HG03108 (cell line): ENCODE results near the gene HSBP1L1.

Source experiments
- ATAC-seq: cut with Tn5 transposase; IDR thresholded peaks from one replicate; pipeline ENCODE4 v1.9.1; 2021; ENCODE audit warnings: moderate library complexity; ENCODE audit not compliant: unreplicated experiment

HSBP1L1 gene

DNA sequence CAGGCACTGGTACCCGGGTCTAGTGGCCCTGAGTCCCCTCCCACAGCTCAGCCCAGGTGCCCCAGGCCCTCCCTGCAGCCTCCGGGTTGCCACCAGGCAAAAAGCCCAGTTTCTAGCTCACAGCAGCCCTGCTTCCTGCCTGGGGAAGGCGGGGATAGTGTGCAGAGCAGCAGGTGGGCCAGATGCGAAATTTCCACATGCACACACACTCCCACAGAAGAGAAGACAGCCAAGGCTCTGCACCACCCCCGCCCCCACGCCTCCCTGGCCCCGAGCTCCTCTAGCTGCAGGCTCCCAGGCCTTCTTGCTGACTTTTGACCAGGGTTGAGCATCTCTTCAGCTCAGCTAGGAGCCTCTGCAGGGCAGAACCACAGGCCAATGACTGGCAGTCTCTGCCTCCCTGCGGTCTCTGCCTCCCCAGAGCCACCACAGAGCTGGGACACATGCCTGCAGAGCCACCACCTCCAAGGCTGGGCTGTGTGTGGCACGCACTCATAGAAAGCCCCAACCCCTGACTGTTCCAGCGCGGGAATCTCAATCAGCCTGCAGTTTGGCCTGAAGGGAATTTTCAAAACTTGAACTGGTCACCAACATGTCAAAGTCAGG is 20.2 kb upstream of the HSBP1L1 start:
- no peak for ATAC-seq

DNA sequence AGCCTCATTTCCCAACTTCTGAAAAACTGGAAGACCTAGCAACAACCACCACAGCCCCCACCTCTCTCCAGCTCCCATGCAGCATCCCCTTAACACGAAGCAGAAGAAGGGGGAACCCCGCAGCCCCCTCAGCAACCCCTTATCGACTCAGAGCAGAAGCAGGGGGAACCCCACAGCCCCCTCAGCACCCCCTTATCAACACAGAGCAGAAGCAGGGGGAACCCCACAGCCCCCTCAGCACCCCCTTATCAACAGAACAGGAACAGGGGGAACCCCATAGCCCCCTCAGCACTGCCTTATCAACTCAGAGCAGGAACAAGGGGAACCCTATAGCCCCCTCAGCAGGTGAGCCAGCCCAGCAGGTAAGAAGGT is 19.7 kb upstream of the HSBP1L1 start:
- ATAC-seq: no peak

DNA sequence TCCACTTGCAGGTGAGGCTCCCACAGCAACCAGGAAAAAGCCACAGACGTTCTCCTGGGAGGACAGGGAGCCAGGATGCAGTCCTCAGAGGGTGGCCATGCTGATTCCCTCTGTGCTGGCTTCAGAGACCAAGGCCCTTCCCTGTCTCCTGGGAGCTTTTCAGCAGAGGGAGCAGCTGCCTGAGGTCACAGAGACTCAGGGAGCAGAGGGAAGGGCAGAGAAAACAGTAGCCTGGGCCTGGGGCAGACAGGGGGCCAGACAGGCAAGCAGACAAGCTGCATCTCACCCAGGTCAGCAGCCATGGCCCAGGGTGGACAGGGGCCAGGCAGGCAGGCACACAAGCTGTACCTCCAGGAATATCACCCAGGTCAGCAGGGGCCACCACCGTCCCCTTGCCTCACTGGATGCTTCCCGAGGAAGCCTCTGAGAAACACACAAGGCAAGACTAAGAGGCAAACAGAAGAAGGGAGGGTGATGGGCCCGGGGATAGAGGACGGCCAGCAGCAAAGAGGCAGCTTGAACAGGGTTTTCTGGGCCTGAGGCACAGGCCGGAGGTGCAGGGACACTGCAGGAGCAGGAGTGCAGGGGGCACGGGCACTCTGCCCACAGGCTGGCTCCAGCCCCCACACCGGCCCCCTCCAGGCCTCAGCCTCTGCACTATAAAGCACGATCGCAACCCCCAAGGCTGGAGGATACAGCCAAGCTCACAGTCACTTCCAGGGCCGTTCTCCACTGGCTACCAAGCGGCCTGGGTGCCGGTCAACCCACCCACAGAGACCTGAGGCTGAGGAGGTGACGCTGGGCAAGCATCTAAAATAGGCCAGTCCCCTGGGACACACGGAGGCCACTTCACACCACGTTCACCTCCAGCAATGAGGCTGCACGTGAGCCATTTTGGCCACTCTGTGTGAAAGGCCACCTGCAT is 19.1 kb upstream of the HSBP1L1 start:
- no peak for ATAC-seq

DNA sequence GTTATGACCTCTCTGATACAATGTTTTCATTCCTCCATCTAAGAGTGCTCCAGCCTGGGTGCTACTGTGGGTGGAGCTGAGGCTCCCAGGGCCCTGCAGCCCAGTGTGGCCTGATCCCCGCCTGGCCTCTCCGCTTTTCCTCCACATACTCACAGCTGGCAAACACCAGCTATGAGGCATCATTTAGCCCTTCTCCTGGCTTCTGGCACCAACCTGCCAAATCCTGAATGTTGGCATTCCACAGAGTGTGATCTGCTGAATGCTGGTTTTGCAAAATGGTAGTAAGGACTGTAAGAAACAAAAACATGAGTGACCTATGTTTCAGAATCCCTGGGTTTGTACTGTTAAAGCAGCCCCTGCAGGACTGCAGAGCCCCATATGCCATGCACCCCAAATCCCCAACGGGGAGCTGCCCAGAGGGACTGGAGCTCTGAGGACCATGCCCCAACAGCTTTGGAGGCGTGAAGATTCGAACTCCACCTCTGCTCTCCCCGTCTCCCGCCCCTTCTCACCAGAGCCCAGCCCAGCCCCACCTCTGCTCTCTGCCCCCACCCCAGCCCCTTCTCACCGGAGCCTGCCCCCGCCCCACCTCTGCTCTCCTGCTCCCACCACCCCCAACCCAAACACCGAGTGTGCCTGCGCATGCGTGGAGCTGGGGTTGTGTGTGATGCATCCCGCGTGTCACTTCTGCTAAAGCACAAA is 17.2 kb upstream of the HSBP1L1 start:
- ATAC-seq: no peak

DNA sequence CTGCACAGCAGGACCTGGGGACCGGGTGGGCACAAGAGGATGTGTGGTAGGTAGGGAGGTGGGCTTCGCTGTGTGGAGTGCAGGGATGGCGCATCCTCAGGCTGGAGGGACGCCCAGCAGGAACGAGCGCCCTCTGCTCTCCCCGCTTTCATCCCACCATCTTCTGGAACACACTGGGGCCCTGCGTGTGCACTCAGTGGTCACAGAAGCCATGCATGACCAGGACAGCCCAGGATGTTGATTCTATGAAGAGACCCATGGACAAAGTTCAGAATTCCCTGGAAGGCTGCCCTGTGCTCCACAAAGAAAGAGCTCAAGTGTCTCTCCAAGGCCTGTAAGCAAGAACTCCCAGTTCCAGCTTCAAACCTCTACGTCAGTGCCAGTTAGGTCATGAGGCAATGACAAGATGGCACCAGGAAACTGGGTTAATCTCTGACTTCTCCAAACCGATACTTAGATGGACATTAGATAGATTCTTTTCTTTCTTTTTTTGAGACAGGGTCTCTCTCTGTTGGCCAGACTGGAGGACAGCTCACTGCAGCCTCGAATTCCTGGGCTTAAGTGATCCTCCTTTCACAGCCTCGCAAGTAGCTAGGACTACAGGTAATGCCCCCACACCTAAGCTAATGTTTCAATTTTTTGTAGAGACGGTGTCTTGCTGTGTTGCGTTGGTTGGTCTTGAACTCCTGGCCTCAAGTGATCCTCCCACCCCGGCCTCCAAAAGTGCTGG is 16.4 kb upstream of the HSBP1L1 start:
- no peak for ATAC-seq

DNA sequence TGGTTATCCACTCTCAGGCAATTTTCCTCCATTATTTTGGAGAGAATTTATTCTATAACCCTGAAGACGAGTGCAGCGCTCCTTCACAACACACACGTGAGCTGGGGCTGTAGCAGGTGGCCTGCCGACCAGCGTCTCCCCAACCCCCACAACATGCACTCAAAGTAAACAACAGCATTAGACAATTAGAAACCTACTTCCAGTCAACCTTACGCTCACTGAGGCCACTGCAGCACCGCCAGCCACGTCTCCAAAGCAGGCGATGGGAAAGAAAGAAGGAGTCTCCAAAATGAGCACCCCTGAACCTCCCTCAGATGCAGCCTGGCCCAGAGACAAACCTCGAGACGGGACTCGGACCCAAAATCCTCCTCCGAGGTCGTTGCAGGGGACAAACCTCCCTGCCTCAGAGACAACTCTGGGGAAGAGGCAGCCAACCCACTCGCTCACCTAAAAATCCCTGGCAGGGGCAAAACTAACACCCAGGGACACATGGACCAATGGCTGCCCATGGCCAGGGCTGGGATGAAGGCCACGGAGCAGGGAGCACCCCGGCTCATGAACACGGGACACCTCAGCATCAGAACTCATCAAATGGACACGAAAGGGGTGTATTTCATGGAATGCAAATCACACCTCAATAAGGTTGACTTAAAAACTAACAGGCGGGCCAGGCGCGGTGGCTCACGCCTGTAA is 15.6 kb upstream of the HSBP1L1 start:
- no peak for ATAC-seq

DNA sequence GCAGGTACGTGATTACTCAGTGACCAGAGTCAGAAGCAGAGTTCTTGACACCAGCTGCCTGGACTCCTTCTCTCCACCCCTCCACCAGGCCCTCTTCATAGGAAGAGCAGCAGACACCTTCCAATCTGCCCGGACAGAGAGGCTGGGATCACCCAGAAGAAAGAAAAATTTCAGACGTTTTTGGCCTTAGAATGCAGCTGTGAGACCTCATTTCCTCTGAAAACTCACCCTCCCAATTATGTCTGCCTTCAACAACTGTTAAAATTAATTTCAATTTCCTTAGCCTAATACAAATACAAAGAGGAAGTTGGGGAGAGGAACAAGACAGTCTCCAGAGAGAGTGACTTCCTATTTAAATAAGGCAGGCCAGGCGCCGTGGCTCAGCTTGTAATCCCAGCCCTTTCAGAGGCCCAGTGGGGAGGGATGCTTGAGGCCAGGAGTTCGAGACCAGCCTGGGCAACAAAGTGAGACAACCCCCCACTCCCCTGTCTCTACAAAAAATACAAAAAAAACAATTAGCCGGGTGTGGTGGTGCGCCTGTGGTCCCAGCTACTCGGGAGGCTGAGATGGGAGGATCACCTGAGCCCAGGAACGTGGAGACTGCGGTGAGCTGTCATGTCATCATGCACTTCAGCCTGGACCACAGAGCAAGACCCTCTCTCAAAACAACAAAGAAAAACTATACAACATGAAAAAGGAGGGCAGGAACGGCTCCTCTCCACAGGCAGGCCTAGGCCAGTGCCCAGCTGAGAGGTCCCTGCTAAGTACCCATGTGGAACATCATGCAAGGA is 14.6 kb upstream of the HSBP1L1 start:
- ATAC-seq: no peak

DNA sequence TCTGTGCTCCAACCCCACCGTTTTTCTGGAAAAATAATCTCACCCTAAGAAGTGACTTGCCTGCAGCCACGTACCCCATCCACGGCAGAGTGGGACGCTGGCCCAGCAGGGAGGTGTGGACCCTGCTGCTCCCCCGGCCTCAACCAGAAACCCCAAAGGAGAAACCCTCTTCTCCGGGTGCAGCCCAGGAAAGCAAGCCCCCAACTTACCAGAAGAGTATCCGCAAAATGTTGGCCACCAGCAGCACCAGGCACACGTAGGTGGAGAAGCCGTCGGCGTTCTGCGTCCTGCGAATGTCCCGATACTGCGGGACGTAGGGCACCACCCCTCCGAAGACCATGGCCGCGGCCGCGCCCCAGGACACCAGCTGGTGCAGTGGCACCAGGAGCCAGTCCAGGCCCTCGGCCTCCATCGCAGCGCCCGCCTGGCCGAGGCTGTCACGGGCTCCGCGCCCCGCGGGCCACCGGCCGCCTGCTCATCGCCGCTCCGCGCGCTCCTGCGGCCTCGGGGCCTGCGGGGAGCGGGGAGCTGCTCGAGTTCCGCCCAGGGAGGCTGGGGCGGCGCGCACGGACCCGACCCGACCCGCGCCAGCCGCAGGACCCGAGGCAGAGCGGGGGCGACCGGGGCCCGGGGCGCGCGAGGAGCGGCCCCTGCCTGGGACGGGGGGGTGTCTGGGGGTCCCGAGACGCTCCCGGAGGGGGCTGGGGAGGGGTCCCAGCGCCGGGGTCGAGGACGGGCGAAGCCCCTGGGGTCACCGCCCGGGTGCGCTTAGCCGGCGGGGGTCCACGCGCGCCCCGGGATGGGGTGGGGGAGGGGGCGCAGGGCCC is 13.7 kb upstream of the HSBP1L1 start:
- peak; percentile 24 for ATAC-seq

DNA sequence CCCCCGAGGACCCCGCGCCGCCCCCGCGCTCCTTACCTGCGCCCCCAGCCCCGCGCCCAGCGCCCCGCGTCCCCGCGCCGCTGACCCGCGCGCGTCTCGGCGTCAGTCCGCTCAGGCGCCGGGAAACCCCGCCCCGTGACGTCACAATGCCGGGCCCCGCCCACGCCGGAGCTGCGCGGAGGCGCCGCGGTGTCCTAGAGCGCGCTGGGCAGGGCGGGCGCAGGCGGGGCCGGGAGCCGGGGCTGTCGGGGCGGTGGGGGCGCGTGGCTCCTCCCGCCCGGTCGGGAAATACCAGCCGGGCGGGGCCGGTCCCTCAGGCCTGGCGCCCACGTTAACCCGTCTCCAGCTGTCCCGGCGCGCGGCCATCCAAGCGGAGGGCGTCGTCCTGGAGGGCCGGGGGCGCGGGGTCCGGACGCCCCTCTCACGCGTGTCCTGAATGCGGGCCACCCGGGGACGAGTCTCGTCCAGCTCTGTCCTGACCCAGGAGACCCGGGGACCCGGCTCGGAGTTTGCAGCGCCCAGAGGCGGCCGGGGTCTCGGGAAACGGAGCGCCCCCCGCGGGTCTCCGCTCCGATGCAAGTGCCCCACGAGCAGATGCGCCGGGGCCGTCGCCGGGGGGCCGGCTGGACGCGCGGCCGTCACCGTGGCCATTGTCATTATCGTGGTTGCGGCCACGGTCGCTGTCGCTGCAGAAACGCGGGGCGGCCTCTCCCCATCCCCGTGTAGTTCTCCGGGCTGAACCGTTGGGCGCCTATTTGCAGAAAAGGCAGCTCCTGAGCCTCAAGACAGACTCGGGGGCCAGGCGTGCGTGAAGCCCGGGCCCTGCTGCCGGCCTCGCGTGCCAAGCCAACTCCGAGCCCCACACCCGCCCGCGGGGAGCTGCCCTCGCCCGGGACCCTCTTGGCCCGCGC is 12.6 kb upstream of the HSBP1L1 start, which contains the start of gene SLC66A2:
Gene SLC66A2 (minus strand): TSS at position 109 of the 911 bp plus-strand sequence. CDS start 727 bp downstream, outside the sequence.
- peak; percentile 82 for ATAC-seq

DNA sequence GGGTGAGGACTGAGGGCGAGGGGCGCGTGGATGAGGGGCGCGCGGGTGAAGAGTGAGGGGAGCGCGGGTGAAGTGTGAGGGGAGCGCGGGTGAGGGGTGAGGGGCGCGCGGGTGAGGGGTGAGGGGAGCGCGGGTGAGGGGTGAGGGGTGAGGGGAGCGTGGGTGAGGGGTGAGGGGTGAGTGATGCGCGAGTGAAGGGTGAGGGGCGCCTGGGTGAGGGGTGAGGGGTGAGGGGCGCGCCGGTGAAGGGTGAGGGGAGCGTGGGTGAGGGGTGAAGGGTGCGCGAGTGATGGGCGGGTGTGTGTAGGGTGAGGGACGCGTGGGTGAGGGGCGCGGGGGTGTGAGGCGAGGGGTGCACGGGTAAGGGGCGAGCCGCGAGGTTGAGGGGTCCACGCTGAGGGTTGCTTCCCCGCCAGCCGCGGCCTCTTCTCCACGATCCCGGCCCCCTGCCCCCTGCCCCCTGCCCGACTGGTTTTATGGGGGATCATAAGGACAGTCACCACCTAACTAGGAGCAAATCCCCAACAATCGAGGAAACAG is 11.9 kb upstream of the HSBP1L1 start:
- no peak for ATAC-seq

DNA sequence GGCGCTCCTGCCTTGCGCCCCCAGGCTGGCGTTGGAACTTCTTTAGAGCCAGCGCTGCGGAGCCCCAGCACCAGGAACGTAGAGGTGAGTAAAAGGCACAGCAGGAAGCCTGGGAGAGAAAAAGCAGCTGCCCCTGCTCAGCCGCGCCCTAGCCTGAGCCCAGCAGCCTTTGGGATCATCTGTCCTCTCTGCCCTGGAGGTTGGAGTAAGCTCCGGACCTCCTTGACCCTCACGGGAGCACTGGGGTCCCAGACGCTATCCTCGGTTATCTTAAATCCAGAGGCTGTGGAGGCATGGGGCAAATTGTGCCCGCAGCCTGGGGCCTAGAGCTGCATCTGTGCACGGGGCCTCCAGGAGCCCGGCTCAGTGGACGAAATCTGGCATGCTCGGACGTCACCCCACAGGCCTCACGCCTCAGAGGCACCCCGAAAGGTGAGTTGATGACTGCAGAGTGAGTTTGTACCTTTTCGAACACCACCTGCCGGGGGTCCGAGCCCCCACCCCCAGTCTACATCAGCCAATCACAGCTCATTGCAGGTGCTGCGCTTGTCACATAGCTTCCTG is 11.4 kb upstream of the HSBP1L1 start:
- ATAC-seq: no peak

DNA sequence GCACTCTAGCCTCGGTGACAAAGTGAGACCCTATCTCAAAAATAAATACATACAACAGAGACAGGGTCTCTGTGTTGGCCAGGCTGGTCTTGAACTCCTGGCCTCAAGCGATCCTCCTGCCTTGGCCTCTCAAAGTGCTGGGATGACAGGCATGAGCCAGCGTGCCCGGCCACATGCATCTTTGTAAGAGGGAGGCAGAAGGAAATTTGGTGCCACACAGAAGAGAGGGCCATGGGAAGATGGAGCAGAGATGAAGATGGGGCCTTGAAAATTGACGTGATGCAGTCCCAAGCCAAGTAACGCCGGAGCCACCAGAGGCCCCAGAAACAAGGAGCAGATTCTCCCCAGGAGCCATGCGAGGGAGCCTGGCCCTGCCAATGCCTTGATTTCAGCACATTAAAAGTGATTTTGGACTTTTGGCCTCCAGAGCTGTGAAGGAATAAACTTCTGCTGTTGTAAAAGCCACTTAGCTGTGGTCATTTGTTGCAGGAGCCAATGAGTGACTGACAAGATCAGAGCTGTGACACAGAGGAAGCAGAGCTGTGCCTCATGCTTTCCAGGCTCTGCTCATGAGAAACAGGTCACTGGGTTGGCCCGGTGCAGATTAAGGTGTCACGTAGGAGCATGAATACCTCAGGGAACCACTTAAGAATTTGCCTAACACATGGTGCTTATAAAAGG is 10.3 kb upstream of the HSBP1L1 start:
- no peak for ATAC-seq

DNA sequence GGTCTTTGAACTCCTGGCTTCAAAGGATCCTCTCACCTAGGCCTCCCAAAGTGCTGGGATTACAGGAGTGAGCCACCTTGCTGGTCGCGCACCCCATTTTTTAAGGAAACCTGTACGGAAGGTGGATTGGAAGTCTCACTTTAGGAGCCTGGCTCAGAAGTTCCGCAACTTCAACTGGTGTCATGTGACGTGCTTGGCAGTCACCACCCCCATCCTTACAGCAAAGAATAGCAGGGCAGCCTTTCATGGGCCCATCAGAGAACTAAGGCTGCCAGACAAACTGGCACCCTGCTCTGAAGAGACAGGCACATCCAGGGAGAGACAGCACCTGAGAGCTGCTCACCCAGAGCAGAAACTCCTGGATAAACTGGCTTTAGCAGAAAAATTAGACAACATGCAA is 9.7 kb upstream of the HSBP1L1 start:
- ATAC-seq: no peak

DNA sequence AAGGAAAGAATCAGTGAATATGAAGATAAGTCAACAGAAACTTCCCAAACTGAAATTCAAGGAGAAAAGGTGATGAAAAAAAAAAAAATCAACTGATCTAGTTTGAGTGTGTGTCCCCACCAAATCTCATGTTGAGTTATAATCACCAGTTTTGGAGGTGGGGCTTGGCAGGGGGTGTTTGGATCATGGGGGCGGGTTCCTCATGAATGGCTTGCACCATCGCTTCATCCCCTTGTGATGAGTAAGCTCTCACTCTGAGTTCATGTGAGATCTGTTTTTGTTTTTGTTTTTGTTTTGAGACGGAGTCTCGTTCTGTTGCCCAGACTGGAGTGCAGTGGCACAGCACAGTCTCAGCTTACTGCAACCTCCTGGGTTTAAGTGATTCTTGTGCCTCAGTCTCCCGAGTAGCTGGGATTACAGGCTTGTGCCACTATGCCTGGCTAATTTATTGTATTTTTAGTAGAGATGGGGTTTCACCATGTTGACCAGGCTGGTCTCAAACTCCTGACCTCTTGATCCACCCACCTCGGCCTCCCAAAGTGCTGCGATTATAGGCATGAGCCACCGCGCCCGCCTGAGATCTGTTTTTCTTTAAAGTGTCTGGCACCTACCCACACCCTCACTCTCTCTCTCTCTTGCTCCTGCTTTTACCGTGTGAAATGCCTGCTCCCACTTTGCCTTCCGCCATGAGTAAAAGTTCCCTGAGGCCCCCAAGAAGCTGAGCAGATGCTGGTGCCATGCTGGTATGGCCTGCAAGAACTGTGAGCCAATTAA is 9.0 kb upstream of the HSBP1L1 start:
- no peak for ATAC-seq

DNA sequence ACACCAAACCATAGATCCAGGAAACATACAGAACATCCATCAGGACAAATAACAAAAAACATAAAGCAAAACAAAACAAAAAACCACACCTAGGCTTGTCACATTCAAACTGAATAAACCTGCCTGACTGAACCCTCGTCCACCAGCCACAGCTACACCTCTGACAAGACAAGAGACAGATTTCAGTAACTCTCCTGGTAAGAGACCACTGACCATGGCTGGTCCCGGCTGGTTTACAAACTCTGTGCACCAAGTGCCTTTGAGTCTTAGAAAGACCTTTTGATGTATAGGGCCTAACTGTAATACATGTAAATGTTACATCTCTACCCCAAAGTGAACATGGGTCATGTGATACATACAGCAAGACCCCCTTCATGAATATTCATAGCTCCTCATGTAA is 8.2 kb upstream of the HSBP1L1 start:
- no peak for ATAC-seq

DNA sequence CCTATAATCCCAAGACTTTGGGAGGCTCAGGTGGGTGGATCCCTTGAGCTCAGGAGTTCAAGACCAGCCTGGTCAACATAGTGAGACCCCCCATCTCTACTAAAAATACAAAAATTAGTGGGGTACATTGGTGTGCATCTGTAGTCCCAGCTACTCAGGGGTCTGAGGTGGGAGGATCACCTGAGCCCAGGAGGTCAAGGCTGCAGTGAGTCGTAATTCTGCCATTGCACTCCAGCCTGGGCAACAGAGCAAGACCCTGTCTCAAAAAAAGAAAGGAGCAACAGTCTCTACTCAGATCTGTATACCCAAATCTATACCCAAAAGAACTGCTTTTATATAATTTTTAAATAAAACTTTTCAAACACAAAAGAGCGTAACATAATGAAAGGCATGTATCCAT is 5.5 kb upstream of the HSBP1L1 start:
- no peak for ATAC-seq
